Measurements from ENCODE around the gene BTD.

BTD gene

DNA sequence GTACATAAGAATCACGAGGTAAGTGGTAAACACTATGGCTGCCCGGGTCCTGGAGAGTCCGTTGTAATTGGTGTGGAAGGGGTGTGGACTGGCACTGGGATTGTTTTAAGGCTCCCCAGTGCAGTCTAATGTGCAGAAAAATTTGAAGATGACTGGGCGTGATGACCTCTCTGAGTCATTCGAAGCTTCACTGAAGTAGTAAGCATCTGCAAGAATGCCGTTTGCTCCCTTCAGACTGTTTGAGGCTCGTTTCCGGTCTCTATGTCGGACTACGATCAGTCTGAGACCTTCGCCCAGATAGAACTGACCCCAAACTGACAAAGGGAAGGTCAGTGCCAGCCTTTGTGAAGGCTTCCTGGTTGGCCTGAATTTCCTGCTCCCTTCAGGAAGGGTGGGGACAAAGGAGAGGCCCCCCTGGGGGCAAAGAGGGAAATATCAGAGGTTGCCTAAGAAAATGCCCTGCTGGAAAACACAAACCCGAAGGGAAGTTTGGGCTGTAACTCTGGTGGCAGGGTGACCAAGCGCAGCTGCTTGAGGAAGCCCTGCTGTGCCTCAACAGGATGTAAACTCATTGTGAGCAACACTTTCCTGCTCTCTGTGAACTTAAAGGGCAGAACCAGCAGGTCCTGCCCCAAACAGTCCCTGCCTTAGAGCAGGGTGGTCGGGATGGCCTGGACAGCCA lies 34.6 kb downstream of the BTD start:
- no peak for DNase-seq (ENCODE audit: low read depth in 2 of 2)

DNA sequence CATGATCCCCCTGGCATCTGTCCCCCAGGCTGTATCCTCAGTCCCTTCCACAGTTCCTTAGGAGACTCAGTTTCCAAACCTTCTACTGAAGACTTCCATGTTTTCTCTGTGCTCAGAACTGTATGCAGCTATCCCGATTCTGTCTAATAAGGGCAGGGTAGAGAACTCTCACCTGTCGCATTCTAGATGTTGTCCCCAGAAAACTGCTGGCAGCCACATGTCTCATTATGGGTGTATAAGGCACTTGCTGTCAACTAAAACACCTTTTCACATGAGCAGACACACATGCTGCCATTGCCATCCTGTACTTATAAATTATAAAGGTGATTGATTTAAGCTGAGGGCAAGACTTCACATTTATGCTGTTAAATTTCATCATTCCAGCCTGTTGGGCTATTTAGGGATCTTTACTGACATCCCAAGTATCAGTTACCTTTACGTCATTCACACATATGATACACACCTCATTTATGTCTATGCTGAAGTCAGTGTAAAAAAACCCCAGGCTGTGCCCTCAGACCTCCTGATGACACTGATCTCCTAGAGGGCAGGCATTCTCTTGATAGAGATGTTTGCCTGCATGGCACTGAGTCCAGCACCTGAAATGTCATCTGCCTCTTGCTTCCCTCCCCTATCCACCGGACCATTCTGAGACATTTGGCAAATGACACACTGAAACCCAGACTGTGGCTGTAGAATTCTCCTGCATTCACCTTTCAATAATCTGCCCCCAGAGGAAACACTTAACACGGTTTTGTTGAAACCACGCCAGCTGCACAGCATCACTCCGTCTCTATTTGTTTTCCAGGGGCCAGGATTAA lies 35.8 kb downstream of the BTD start:
- no peak for DNase-seq (ENCODE audit: low read depth in 2 of 2)

DNA sequence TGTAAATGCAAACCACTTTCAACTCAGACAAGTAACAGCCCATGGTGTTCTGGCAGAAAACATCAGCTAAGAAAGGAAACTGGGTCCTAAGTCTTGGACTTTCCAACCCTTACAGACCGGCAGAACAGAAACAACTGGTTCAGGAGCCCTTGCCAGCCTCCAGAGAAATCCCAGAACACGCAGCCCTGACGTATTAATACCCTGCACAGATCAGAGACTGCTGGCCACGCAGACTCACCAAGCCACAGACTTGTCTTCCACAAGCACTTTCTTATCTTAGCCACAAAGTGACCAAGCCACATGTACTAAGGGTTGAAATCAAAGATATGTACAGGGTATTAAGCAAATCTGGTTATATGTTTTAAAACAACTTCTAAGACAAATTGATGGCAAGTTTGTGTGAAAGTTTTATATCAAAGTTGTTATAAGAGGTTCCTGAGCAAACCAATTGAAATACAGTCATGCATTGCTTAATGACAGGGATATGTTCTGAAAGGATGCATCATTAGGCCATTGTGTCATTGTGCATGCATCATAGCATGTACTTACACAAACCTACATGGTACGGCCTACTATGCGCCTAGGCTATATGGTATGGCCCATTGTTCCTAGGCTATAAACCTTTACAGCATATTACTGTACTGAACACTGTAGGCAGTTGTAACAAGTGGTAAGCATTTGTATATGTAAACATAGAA lies 36.8 kb downstream of the BTD start:
- no peak for DNase-seq (ENCODE audit: low read depth in 2 of 2)

DNA sequence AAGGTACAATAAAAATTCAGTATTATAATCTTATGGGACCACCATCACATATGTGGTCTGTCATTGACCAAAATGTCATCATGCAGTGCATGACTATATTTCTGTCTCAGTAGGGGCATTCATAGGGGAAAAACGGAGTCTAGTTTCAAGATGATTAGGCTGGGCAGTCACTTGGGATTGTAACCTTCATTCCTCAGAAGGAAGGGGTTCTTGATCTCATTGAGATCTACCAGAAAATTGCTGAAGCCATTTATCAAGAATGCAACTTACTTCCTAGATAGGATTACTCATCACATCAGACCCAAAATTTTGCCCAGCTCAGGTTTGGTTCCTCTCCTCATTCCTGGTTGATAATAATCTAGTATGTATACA lies 37.3 kb downstream of the BTD start:
- no peak for DNase-seq (ENCODE audit: low read depth in 2 of 2)

DNA sequence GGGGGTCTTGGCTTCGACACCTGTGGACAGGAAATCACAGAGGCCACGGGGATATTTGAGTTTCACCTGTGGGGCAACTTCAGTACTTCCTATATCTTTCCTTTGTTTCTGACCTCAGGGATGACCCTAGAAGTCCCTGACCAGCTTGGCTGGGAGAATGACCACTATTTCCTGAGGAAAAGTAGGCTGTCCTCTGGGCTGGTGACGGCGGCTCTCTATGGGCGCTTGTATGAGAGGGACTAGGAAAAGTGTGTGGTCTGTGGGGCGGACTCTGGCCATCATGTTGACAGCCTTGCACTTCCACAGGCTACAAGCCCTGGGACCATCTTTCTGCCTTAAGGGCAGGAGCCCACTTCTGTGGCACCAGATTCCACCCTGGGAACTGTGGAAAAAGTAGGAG lies 43.7 kb downstream of the BTD start:
- DNase-seq (ENCODE audit: low read depth in 2 of 2), result no peak

DNA sequence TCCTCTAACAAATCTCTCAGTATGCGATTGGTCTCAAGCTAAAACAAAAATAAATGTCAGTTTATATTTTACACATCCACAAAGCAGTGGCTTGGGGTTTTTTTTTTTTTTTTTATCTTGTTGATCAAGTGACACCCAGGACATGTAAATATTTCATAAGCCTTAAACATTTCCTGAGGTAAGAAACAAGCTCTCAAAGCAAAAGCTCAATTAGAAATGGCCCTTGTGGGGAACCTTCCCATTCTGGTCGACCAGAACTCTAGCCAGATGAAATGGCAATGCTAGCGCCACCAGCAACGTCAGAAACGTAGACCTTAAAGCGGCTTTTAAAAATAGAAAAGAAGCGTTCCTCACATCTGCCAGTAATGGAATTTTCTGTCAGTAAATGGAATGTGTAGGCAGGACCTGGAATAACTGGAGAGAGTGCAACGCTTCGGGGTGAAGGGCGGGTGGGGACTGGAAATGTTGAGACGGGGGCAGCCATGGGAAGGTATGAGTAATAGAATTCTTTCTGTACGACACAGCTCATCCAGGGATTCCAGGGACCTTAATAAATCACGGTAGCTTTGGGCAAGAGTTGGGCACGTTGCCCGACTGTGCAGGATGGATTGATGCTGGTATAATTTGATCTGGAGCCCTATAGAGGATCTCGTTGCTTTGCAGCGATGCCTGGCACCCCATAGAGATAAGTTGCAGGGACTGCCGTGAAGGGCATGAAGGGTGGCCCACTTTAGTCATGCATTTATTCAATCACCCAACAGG lies 44.4 kb downstream of the BTD start:
- no peak for DNase-seq (ENCODE audit: low read depth in 2 of 2)

DNA sequence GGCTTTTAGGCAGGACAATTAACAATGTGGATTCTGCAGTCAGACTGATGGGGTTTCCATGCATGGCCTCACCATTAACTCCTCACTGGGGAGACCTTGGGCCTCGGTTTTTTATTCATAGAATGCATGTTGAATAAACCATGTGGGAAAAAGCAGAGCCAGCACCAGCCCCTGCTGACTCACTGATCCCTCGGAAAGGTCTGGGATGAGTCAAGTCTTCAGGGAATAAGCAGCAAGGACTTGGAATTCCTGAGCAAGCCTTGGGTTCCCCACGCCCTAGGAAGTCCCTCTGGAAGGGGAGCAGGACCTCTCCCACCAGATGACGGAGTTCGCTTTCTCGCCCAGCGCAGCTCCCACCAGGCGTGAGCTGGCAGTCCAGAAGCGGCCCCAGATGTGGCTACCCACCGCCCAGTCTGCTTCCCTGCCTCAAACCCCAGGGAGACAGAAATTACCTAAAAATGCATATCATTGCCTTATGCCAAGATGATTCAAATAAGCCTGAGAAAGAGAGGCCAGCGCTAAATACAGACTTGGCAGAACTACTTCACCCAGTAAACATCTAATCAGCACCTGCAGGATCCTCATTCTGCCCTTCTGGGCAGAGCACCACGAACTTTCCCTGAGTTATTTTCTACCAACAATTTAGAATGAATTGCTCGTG lies 45.4 kb downstream of the BTD start:
- DNase-seq (ENCODE audit: low read depth in 2 of 2), result no peak

DNA sequence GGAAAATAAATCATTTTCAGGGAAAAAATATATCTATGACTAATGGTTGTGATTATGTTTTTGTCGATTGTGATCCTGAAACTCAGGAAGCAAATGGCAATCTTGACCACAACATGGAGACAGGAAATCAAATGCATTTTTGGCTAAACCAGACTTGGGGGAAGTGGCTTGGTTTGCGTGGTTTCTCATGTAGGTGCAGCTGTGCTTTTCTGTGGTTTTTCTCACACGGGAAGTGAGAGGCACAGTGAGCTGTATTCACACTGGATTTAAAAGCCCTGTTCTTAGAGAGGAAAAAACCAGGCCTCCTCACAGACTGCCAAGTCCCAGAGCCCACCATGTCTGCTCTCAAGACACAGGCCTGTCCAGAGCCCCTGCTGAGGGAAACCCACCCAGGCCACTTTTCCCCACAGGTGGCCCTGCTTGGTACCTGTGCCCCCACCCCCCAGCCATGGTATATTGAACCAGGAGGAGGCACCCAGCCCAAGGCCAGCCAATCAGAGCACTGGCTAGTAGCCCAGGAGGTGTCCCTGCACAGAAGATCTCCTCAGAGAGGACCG lies 46.1 kb downstream of the BTD start:
- DNase-seq (ENCODE audit: low read depth in 2 of 2), result peak in 1 of 2 donors; percentile 37

DNA sequence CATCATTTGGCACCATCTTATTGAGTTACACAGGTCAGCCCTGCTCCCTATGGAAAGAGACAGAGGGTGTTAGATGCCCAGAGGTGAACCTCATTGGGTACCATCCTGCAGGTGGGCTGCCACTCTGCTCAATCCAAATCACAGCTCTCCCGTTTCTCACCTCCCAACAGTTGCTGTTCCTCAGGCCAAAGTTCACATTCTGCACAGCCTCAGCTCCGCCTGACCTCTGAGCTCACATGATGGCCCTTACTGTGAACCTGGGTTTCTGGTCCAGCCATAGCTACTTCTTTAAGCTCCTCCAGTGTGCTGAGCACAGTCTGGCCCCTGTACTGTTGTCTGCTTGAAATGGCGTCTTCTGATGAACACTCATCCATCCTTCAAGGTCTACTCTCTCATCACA lies 47.8 kb downstream of the BTD start:
- DNase-seq (ENCODE audit: low read depth in 2 of 2), result no peak

DNA sequence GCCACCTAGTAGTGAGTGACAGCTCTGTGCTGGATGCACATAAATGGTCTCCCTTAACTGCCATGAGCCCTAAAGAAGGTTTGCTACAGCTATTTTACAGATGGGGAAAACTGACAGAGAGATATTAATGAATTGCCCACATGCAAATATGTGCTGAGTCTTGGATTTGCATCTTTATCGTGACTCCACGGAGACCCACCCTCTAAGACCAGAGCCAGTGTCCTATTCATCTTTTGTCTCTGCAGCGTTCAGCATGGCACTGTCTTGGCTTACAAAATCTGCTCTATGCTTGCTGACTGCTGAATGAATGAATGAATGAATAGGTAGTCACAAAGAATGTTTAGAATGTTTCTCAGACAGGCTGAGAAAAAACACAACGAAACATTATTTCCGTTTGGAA lies 48.3 kb downstream of the BTD start:
- DNase-seq (ENCODE audit: low read depth in 2 of 2), result no peak

DNA sequence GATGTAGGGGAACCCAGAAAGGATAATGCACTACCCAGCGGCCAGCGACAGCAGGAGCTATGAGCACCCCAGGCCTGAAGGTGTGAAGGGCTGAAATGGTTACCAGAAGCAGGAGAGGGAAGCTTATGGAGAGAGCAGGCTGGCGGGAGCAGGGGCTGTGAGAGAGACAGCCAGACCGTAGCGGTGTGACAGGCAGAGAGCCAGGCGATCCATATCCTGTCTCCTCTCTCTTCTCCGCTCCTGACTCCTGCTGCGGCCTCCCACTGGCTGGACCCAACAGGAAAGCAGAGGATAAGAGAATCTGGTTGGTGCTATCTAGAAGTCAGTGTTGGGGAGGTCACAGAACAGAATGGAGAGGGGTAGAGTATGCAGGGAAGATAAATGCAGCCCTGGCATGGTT lies 49.9 kb downstream of the BTD start:
- DNase-seq (ENCODE audit: low read depth in 2 of 2), result no peak

DNA sequence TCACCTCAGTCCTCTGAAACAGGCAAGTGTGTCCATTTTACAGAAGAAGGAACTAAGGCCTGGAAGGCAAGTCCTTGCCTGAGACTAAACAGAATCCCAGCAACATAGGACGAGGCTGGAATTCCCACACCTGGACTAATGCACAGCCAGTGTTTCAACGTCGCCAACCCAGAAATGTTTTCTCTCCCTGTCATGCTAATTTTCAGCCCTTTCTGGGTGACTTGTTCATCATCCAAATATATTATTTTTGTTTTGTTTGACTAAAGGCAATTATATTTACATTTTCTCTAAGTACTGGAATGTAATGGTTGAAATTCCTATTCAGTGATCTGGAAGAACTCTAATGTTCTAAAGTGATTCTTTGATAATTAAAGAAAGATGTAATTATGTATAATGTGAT lies 51.8 kb downstream of the BTD start:
- no peak for DNase-seq (ENCODE audit: low read depth in 2 of 2)

DNA sequence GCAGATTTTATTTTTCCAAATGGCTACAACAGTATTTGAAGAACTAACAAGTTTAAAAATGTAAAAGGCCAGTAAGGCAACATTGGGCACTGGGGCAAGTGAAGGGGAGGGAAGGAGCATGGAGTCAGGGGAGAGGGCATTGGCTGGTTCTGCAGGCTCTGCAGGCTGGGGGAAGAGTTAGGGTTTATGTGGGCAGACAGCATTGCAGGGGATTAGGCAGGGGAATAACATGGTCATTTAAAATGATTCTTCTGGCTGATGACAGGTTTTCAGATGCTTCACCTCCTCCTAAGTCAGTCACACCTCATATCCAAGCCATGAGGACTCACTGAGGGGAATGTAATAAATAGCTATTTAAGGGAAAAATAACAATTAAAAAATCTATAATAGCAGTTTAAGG lies 52.6 kb downstream of the BTD start:
- no peak for DNase-seq (ENCODE audit: low read depth in 2 of 2)

DNA sequence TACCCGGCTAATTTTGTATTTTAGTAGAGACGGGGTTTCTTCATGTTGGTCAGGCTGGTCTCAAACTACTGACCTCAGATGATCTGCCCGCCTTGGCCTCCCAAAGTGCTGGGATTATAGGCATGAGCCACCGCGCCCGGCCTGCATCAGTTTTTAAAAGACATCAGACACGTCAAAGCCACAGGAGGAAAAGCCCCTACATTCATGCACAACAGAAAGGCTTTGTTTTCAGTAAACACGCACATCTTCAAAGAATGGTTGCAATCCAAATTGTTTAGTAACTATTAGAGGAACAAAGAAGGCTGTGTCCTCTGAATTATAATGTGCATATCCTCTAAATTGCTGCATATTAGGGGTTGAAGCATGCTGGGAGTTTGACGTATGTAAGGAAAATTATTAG lies 53.3 kb downstream of the BTD start:
- no peak for DNase-seq (ENCODE audit: low read depth in 2 of 2)

DNA sequence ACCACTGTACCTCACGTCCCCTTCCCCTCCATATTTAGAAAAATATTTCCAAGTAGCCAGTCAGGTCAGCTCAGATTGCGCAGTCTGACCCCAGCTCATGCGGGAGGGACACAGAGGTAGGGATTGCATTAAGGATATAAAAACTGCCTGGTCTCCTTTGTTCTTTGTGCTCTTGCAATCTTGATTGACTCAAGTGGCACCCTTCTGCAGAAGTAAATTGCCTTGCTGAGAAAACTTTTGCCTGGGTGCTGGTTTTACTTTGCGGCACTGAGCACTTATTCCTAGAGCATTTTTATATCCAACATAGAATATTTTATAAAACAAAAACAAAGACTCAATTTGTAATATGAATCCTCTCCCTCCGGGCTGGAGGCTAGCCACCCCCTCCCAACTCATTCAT lies 54.8 kb downstream of the BTD start:
- DNase-seq (ENCODE audit: low read depth in 2 of 2), result no peak

DNA sequence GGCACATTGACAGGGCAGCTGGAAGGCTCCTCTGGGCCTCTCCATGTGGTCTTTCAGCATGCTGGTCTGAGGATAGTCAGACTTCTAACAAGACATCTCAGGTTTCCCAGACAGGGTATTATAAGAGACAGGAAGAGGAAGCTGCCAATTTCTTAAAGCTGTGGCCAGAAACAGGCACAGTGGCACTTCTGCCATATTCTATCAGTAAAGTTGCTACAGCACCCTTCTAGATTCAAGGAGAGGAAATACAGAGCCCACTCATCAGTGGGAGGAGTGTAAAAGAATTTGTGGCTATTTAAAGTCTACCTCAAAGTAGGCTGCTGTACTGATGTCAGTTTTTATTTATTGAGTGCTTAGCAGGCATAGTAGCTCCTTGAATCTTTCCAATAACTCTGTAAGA lies 55.5 kb downstream of the BTD start:
- DNase-seq (ENCODE audit: low read depth in 2 of 2), result no peak

DNA sequence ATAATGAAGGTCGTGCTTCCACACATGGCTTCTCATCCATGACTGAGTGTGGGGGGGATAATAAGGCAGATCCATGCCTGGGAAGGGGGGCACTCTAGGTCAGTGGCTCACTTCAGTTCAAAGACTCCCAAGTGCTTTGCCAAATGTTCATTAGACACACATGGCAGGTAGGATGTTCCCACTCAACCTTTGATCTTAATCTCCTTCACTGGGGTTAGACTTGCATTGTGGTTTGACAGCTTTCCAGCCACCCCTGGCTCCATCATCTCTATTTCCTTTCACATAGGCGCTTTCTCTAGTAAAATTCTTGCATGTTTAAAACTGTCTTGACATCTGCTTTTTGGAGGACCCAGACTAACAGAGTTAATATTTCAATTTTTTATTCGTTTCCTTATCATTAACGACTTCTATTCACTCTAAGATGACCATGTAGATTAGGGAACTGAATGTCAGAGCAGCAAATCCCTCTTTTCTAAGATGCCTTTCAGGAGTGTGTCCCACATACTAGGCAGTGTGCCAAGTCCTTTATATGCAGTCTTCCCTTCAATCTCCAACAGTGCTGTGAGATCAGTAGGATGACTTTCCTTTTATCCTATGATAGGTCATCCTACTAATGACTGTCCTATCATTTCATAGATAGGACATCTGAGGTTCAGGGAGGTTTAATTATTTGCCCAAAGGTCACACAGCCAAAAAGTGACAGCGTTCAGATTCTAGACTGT lies 57.9 kb downstream of the BTD start:
- DNase-seq (ENCODE audit: low read depth in 2 of 2), result no peak

DNA sequence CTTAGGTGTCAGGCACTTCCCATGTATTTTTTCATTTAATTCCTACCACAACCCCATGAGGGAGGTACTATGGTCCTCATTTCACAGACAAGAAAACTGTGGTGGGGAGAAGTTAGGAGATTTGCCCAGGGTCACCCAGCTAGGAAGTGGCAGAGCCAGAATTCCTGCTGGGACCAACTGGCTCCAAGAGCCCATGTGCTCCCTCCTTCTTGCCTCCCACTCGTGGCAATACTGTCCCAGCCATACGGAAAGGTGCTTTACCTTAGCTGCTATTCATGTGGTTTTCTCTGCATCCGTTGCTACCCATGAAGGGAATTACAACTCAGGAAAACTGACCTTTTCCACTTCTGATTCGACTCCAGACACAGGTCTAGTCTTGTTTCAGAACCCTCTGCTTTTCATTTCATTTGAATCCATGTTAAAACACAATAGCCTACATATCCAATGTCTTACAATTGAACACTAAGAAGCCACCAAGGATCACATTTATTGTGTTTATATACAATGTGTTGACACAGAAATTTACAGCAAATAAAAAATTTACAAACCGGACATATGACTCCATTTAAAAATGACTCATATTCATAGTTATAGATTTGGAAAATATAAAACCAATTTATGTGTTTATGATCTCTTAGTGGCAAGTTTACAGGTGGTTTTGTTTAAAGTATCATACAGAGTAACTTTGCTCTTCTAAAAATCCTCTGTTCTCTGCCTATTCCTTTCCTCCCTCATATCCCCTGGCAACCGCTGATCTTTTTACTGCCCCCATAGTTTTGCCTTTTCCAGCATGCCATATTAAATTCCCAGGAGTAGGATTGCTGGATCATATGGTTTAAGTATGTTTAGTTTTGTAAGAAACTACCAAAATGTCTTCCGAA lies 58.8 kb downstream of the BTD start:
- no peak for DNase-seq (ENCODE audit: low read depth in 2 of 2)

DNA sequence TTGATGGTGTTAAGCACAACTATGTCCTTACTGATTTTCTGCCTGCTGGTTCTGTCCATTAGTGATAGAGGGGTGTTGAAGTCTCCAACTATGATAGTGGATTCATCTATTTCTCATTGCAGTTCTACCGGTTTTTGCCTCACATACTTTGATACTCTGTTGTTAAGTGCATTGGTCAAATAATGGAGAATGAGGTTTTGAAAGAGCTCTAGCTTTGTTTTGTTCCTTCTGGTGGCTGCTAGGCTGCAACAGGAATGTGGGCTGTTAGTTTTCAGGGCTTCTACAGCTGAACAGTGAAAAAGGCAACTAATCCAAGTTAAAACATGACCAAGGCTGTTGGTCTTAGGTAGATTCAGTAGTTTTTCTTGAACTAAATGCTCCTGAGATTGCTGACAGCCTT lies 62.6 kb downstream of the BTD start:
- no peak for DNase-seq (ENCODE audit: low read depth in 2 of 2)

Measured in stimulated activated CD8-positive, alpha-beta memory T cell treated with anti-CD3 and anti-CD28 coated beads, Interleukin-15, amount 100 ng/mL, for 4 hours (primary cell).